GM10266 (cell line): Measurements from ENCODE around the gene CRKL.

Experiments used
- DNase-seq: peaks from one replicate; pipeline ENCODE4 v3.0.0; 2012; ENCODE audit errors: extremely low spot score
- CTCF ChIP-seq: IDR thresholded peaks from 2 replicates; pipeline ENCODE4 v1.5.1; 2012; ENCODE audit warnings: mild to moderate bottlenecking, low read depth; ENCODE audit not compliant: control insufficient read depth, insufficient read depth; ENCODE audit errors: missing control alignments

Gene CRKL

GRCh38 chr22:20957683-20958431 is 40.6 kb downstream of the CRKL start:
- no peak for TF ChIP-seq CTCF
- peak; percentile 75 for DNase-seq

GRCh38 chr22:20959578-20960461 is 42.6 kb downstream of the CRKL start:
- DNase-seq: no peak
- TF ChIP-seq CTCF: no peak

- no peak for TF ChIP-seq CTCF
- no peak for DNase-seq
Measured at GRCh38 chr22:20960609-20961008, 43.4 kb downstream of the CRKL start.

- no peak for TF ChIP-seq CTCF
- no peak for DNase-seq
Measured at GRCh38 chr22:20962491-20962945, 45.3 kb downstream of the CRKL start.

- DNase-seq: no peak
- no peak for TF ChIP-seq CTCF
Measured at GRCh38 chr22:20963201-20964052, 46.2 kb downstream of the CRKL start.

GRCh38 chr22:20964090-20964798 is 47.0 kb downstream of the CRKL start:
- no peak for DNase-seq
- TF ChIP-seq CTCF: no peak
